ENCODE measurements around the gene KANSL1.

Gene KANSL1

GRCh38 chr17:46044286-46044928 is 148.8 kb downstream of the KANSL1 start:
- peak; percentile 93 for TF ChIP-seq CTCF (conservative IDR thresholded peaks at IDR 0.05; ENCODE audit: control insufficient read depth, insufficient read depth, low read depth, low read length)

GRCh38 chr17:46043606-46044005 is 149.6 kb downstream of the KANSL1 start:
- TF ChIP-seq CTCF (conservative IDR thresholded peaks at IDR 0.05; ENCODE audit: control insufficient read depth, insufficient read depth, low read depth, low read length): no peak
- no peak overlapping the region for H3K4me3 ChIP-seq (ENCODE audit: control insufficient read depth, low read depth, low read length)
- no peak for DNase-seq (ENCODE audit: low read depth)

More at GRCh38 chr17:46044286-46044928, 148.8 kb downstream of the KANSL1 start:
- no peak overlapping the region for H3K4me3 ChIP-seq (ENCODE audit: control insufficient read depth, low read depth, low read length)
- DNase-seq (ENCODE audit: low read depth): peak; percentile 93

- TF ChIP-seq CTCF (conservative IDR thresholded peaks at IDR 0.05; ENCODE audit: control insufficient read depth, insufficient read depth, low read depth, low read length): no peak
- no peak overlapping the region for H3K4me3 ChIP-seq (ENCODE audit: control insufficient read depth, low read depth, low read length)
- no peak for DNase-seq (ENCODE audit: low read depth)
Measured at GRCh38 chr17:46042925-46043324, 150.3 kb downstream of the KANSL1 start.

- no peak for TF ChIP-seq CTCF (conservative IDR thresholded peaks at IDR 0.05; ENCODE audit: control insufficient read depth, insufficient read depth, low read depth, low read length)
- no peak for DNase-seq (ENCODE audit: low read depth)
- H3K4me3 ChIP-seq (ENCODE audit: control insufficient read depth, low read depth, low read length): no peak overlapping the region
Measured at GRCh38 chr17:46042246-46042645, 151.0 kb downstream of the KANSL1 start.

GRCh38 chr17:46039592-46040186 is 153.5 kb downstream of the KANSL1 start:
- H3K4me3 ChIP-seq (ENCODE audit: control insufficient read depth, low read depth, low read length): no peak overlapping the region
- TF ChIP-seq CTCF (conservative IDR thresholded peaks at IDR 0.05; ENCODE audit: control insufficient read depth, insufficient read depth, low read depth, low read length): no peak
- DNase-seq (ENCODE audit: low read depth): no peak

GRCh38 chr17:46038937-46039336 is 154.3 kb downstream of the KANSL1 start:
- DNase-seq (ENCODE audit: low read depth): no peak
- H3K4me3 ChIP-seq (ENCODE audit: control insufficient read depth, low read depth, low read length): no peak overlapping the region
- TF ChIP-seq CTCF (conservative IDR thresholded peaks at IDR 0.05; ENCODE audit: control insufficient read depth, insufficient read depth, low read depth, low read length): no peak

Measured in fibroblast of mammary gland (primary cell).